Measurements from ENCODE around the gene PDLIM5.

- TF ChIP-seq POLR2A (IDR thresholded peaks at IDR 0.05), result no peak
- no peak for TF ChIP-seq CTCF (IDR thresholded peaks at IDR 0.05 in 4 of 5, conservative IDR thresholded peaks at IDR 0.05 in 1 of 5)
These were observed 86.3 kb downstream of the PDLIM5 start for GRCh38 chr4:94537921-94538628.
